ENCODE results near the gene GRK1.

DNA sequence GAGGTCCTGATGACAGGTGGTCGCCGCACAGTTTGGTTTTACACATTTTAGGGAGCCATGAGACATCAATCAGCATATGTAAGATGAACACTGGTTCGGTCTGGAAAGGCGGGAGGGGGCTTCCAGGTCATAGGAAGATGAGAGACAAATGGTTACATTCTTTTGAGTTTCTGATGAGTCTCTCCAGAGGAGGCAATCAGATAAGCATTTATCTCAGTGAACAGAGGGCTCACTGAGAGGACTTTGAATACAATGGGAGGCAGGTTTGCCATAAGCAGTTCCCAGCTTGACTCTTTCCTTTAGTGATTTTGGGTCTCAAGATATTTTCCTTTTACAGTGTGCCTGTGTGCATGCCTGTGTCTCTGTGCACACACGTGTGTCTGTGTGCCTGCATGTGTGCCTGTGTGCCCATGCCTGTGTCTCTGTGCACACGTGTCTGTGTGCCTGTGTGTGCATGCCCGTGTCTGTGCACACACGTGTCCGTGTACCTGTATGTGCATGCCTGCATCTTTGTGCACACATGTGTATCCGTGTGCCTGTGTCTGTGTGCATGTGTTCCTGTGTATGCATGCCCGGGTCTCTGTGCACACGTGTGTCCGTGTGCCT, 56.5 kb downstream of the GRK1 start:
- TF ChIP-seq CTCF (IDR thresholded peaks at IDR 0.05; ENCODE audit: low read depth, low read length) (no peak), MAX (IDR thresholded peaks at IDR 0.05; ENCODE audit: low read depth, low read length) (no peak), POLR2A (IDR thresholded peaks at IDR 0.05; ENCODE audit: extremely low read depth, insufficient read length) (no peak)

All from NB4 (cell line).